ENCODE data around the gene HSPB9.

- TF ChIP-seq CEBPB (IDR thresholded peaks at IDR 0.05) (no peak), RAD21 (IDR thresholded peaks at IDR 0.05; ENCODE audit: low read depth) (no peak), TAF1 (IDR thresholded peaks at IDR 0.05; ENCODE audit: low read depth) (no peak), YY1 (IDR thresholded peaks at IDR 0.05; ENCODE audit: low read depth) (no peak), FOXM1 (IDR thresholded peaks at IDR 0.05; ENCODE audit: borderline replicate concordance, low read depth) (no peak), EGR1 (IDR thresholded peaks at IDR 0.05) (no peak), CREB1 (IDR thresholded peaks at IDR 0.05; ENCODE audit: low read depth) (no peak), EP300 (IDR thresholded peaks at IDR 0.05; ENCODE audit: borderline replicate concordance) (no peak), REST (IDR thresholded peaks at IDR 0.05; ENCODE audit: low read depth) (no peak), TCF12 (IDR thresholded peaks at IDR 0.05; ENCODE audit: low read depth) (no peak)
Measured at GRCh38 chr17:42155614-42156045, 33.0 kb downstream of the HSPB9 start.

Measured in Ishikawa (cell line).